Tibial nerve (tissue), 4 donors: ENCODE data around the gene PLA2G3. TPM values are rescaled to one million over a fixed set of nuclear protein-coding genes. Genes with fewer than 3 reads are reported as not detected.

Experiments
- DNase-seq, 2 donors: peaks; one replicate each; pipeline ENCODE4 v3.0.0-alpha.2; 2019; ENCODE audit warnings: low spot score in 2 of 2
- H3K27ac ChIP-seq, 4 donors: fragments of 200-600 bp; sonication (generic) in 3 of 4; one replicate each; pipeline ENCODE4 v1.5.1; 2017 to 2019; ENCODE audit warnings: mild to moderate bottlenecking in 1 of 4
- H3K27me3 ChIP-seq, 2 donors: fragments of 200-600 bp; sonication (generic) in 1 of 2; one replicate each; pipeline versions ENCODE4 v1.5.1 to v1.6.0; 2017 to 2019
- H3K36me3 ChIP-seq, 3 donors: fragments of 200-600 bp; sonication (generic); one replicate each; pipeline ENCODE4 v1.5.1; 2018 to 2019
- H3K4me1 ChIP-seq, 4 donors: fragments of 200-600 bp; sonication (generic) in 3 of 4; one replicate each; pipeline ENCODE4 v1.5.1; 2017 to 2019
- H3K4me3 ChIP-seq, 4 donors: fragments of 200-600 bp; sonication (generic) in 3 of 4; one replicate each; pipeline ENCODE4 v1.5.1; 2017 to 2019; ENCODE audit warnings: mild to moderate bottlenecking in 1 of 4, moderate library complexity in 1 of 4
- H3K9me3 ChIP-seq, 4 donors: fragments of 200-600 bp; sonication (generic) in 3 of 4; one replicate each; pipeline ENCODE4 v1.5.1; 2017 to 2019
- CTCF ChIP-seq, 5 experiments: fragments of 200-600 bp in 3 of 5; fragments of 450-650 bp in 2 of 5; sonication (generic) in 3 of 5; IDR thresholded peaks; one replicate each; pipeline ENCODE4 v1.5.1; 2016 to 2019; ENCODE audit warnings: antibody characterized with exemption in 5 of 5, mild to moderate bottlenecking in 3 of 5, moderate library complexity in 2 of 5
- EP300 ChIP-seq, 2 donors: sonication (generic); formaldehyde crosslinking; IDR thresholded peaks; one replicate each; pipeline ENCODE4 v1.6.1; 2017; ENCODE audit warnings: antibody characterized with exemption in 2 of 2, mild to moderate bottlenecking in 1 of 2
- POLR2A ChIP-seq, 2 donors: fragments of 450-650 bp; IDR thresholded peaks; one replicate each; pipeline ENCODE4 v1.6.1; 2017; ENCODE audit warnings: antibody characterized with exemption in 2 of 2, mild to moderate bottlenecking in 2 of 2, moderate library complexity in 2 of 2
- WGBS, 2 donors: methylation state at CpG; one replicate each; pipeline ENCODE4 v1.1.5; 2018; 5-methylcytosine and 5-hydroxymethylcytosine counted together
- total RNA-seq, 4 donors: library from RNA; depleted of rRNA; stranded (reverse); fragments of >200 nt; gene quantifications; one replicate each; pipeline ENCODE4 v1.1.0, GENCODE V29; 2016

The PLA2G3 gene
- total RNA-seq, 4 donors from 2014 or later, result not detected

- peaks cover 0 to 87% (median 42%) of the 10 kb centered on the region in 4 donors for H3K4me1 ChIP-seq
- no peak overlapping the region for H3K4me3 ChIP-seq
- peak; percentile 60 to 75 for DNase-seq
- TF ChIP-seq CTCF (IDR thresholded peaks at IDR 0.05) (no peak), POLR2A (IDR thresholded peaks at IDR 0.05) (no peak), EP300 (IDR thresholded peaks at IDR 0.05) (peak in 1 of 2 donors; percentile 86)
- 63 to 75% methylated on average over 8 of the region's 8 CpGs for WGBS, 2 donors
- peak overlapping the region; percentile 59 to 98 (median 82) for H3K27ac ChIP-seq
- no peaks in the 10 kb centered on the region for H3K27me3 ChIP-seq
- H3K36me3 ChIP-seq, result peaks cover 3 to 77% (median 7%) of the 10 kb centered on the region in 3 donors
- H3K9me3 ChIP-seq, result no peaks in the 10 kb centered on the region
These were observed 37.7 kb downstream of the PLA2G3 start for GRCh38 chr22:31102441-31103081.

GRCh38 chr22:31100762-31101525, 39.4 kb downstream of the PLA2G3 start:
- Histone ChIP-seq H3K27me3 (no peaks in the 10 kb centered on the region), H3K27ac (peak overlapping the region in 2 of 4 donors; percentile 85 to 95), H3K4me3 (no peak overlapping the region), H3K4me1 (peaks cover 0 to 79% (median 35%) of the 10 kb centered on the region in 4 donors), H3K9me3 (no peaks in the 10 kb centered on the region), H3K36me3 (peaks cover 5 to 93% (median 14%) of the 10 kb centered on the region in 3 donors)
- 89 to 90% methylated on average over 15 to 18 of the region's 18 CpGs for WGBS, 2 donors
- TF ChIP-seq CTCF (IDR thresholded peaks at IDR 0.05) (no peak), POLR2A (IDR thresholded peaks at IDR 0.05) (no peak), EP300 (IDR thresholded peaks at IDR 0.05) (no peak)
- no peak for DNase-seq

- no peak overlapping the region for H3K4me3 ChIP-seq
- H3K27ac ChIP-seq, result peak overlapping the region in 3 of 4 donors; percentile 58 to 95 (median 85)
- TF ChIP-seq CTCF (IDR thresholded peaks at IDR 0.05), result no peak
- no peak for TF ChIP-seq POLR2A (IDR thresholded peaks at IDR 0.05)
- no peak for TF ChIP-seq EP300 (IDR thresholded peaks at IDR 0.05)
- 90 to 94% methylated on average over 30 to 34 of the region's 34 CpGs for WGBS, 2 donors
- DNase-seq, result no peak
- peaks cover 0 to 71% (median 28%) of the 10 kb centered on the region in 4 donors for H3K4me1 ChIP-seq
- H3K36me3 ChIP-seq, result peaks cover 4 to 99% (median 14%) of the 10 kb centered on the region in 3 donors
- H3K9me3 ChIP-seq, result no peaks in the 10 kb centered on the region
- H3K27me3 ChIP-seq, result no peaks in the 10 kb centered on the region
These were observed 40.2 kb downstream of the PLA2G3 start for GRCh38 chr22:31099841-31100761.

GRCh38 chr22:31099386-31099785, 40.9 kb downstream of the PLA2G3 start:
- Histone ChIP-seq H3K36me3 (peaks cover 2 to 99% (median 14%) of the 10 kb centered on the region in 3 donors), H3K27ac (peak overlapping the region; percentile 0 to 85 (median 72)), H3K4me3 (no peak overlapping the region), H3K9me3 (no peaks in the 10 kb centered on the region), H3K27me3 (no peaks in the 10 kb centered on the region), H3K4me1 (peaks cover 0 to 64% (median 23%) of the 10 kb centered on the region in 4 donors)
- WGBS, 2 donors, result 70 to 72% methylated on average over 6 of the region's 6 CpGs
- DNase-seq, result no peak
- TF ChIP-seq CTCF (IDR thresholded peaks at IDR 0.05) (no peak), EP300 (IDR thresholded peaks at IDR 0.05) (no peak), POLR2A (IDR thresholded peaks at IDR 0.05) (no peak)
